Nucleus accumbens (tissue), 56 donors: ENCODE results near the gene ATL1.
"Not testable (repeated sequence)": the region's sequence is repeated elsewhere in the genome, so short reads cannot be mapped to it uniquely, and the experiment has no call there.

Source experiments
- DNase-seq, 56 donors: peaks; one replicate each; lab custom pipeline; 2025; lab: John Stamatoyannopoulos, UW

The ATL1 gene

GRCh38 chr14:50533806-50534205, 26.1 kb upstream of the ATL1 start:
- peak in 5 of 56 donors; percentile 4 to 35 (median 24) for DNase-seq

GRCh38 chr14:50534416-50534815, 25.5 kb upstream of the ATL1 start:
- DNase-seq = no peak

- DNase-seq = no peak
Observed at GRCh38 chr14:50534997-50535396, 24.9 kb upstream of the ATL1 start.

- not testable (repeated sequence) for DNase-seq
Observed at GRCh38 chr14:50538034-50538433, 21.9 kb upstream of the ATL1 start.

GRCh38 chr14:50539051-50539450, 20.9 kb upstream of the ATL1 start:
- DNase-seq = no peak

GRCh38 chr14:50541159-50541567, 18.8 kb upstream of the ATL1 start:
- DNase-seq = no peak

- peak in 12 of 56 donors; percentile 5 to 45 (median 16) for DNase-seq
Observed at GRCh38 chr14:50542941-50543418, 17.0 kb upstream of the ATL1 start.

- DNase-seq = no peak
Observed at GRCh38 chr14:50544911-50545310, 15.0 kb upstream of the ATL1 start.

GRCh38 chr14:50545618-50546017, 14.3 kb upstream of the ATL1 start:
- DNase-seq = no peak

- DNase-seq = no peak
Observed at GRCh38 chr14:50550294-50550693, 9.7 kb upstream of the ATL1 start.

GRCh38 chr14:50551877-50552276, 8.1 kb upstream of the ATL1 start:
- DNase-seq = no peak

- DNase-seq = not testable (repeated sequence)
Observed at GRCh38 chr14:50552796-50553195, 7.1 kb upstream of the ATL1 start.

- peak in 55 of 56 donors; percentile 46 to 91 (median 75) for DNase-seq
Observed at GRCh38 chr14:50560931-50561285, 963 bp downstream of the ATL1 start.

GRCh38 chr14:50562841-50563240, 2.9 kb downstream of the ATL1 start:
- DNase-seq = no peak

- DNase-seq = no peak
Observed at GRCh38 chr14:50569714-50570274, 9.8 kb downstream of the ATL1 start.

- DNase-seq = no peak
Observed at GRCh38 chr14:50573862-50574261, 13.9 kb downstream of the ATL1 start.

GRCh38 chr14:50575769-50576168, 15.8 kb downstream of the ATL1 start:
- no peak for DNase-seq

GRCh38 chr14:50577982-50578381, 18.0 kb downstream of the ATL1 start:
- DNase-seq = no peak

GRCh38 chr14:50578433-50578832, 18.5 kb downstream of the ATL1 start:
- no peak for DNase-seq

GRCh38 chr14:50590464-50590863, 30.5 kb downstream of the ATL1 start:
- no peak for DNase-seq

GRCh38 chr14:50594577-50595316, 34.8 kb downstream of the ATL1 start:
- no peak for DNase-seq

GRCh38 chr14:50598765-50599164, 38.8 kb downstream of the ATL1 start:
- no peak for DNase-seq
